WTC11 (cell line): ENCODE data around the gene FAM124B. TPM values are rescaled to one million over a fixed set of nuclear protein-coding genes. Genes with fewer than 3 reads are reported as not detected.
"Not testable (repeated sequence)": the region's sequence is repeated elsewhere in the genome, so short reads cannot be mapped to it uniquely, and the experiment has no call there.

Experiments
- ATAC-seq: fragments of 200-7000 bp; cut with Tn5 transposase; 2 replicates; pipeline ENCODE4 v1.10.0; 2021; ENCODE audit warnings: mild to moderate bottlenecking, moderate library complexity
- CTCF ChIA-PET: fragments of 300-600 bp; sonication (Branson Sonifier 250); formaldehyde crosslinking; loops from one replicate; lab custom pipeline; 2021; ENCODE audit warnings: antibody characterized with exemption; lab: Charles Lee
- POLR2A ChIA-PET: fragments of 350-600 bp; sonication (Branson Sonifier 250); formaldehyde crosslinking; loops from one replicate; lab custom pipeline; 2021; ENCODE audit warnings: antibody characterized with exemption; lab: Charles Lee
- DNase-seq: peaks from one replicate; pipeline ENCODE4 v3.0.0; 2021; ENCODE audit warnings: low spot score
- H3K27ac Mint-ChIP-seq: 2 replicates; pipeline ENCODE4 v1.8.0; 2021; ENCODE audit warnings: mixed read lengths
- H3K27me3 Mint-ChIP-seq: 2 replicates; pipeline ENCODE4 v1.8.0; 2021; ENCODE audit warnings: low read depth, mild to moderate bottlenecking, moderate library complexity, mixed read lengths
- H3K36me3 Mint-ChIP-seq: 2 replicates; pipeline ENCODE4 v1.8.0; 2021; ENCODE audit warnings: mixed read lengths
- H3K4me1 Mint-ChIP-seq: 2 replicates; pipeline ENCODE4 v1.8.0; 2022; ENCODE audit warnings: mixed read lengths
- H3K4me3 Mint-ChIP-seq: 2 replicates; pipeline ENCODE4 v1.8.0; 2021; ENCODE audit warnings: mild to moderate bottlenecking, moderate library complexity, mixed read lengths
- H3K9me3 Mint-ChIP-seq: 2 replicates; pipeline ENCODE4 v1.8.0; 2021; ENCODE audit warnings: mixed read lengths
- NFYB ChIP-seq: sonication (generic); formaldehyde crosslinking; conservative IDR thresholded peaks from 2 replicates; pipeline ENCODE4 v1.8.0; 2022; ENCODE audit warnings: low read depth, missing genetic modification reagents
- SOX15 ChIP-seq: fragments of 250-450 bp; sonication (Bioruptor Pico); IDR thresholded peaks from 2 replicates; pipeline ENCODE4 v1.9.0; 2021; ENCODE audit warnings: mild to moderate bottlenecking
- ZNF121 ChIP-seq: sonication (generic); formaldehyde crosslinking; IDR thresholded peaks from 2 replicates; pipeline ENCODE4 v1.8.0; 2023; ENCODE audit warnings: missing genetic modification reagents
- ZNF263 ChIP-seq: sonication (generic); formaldehyde crosslinking; IDR thresholded peaks from 2 replicates; pipeline ENCODE4 v1.8.1; 2022; ENCODE audit warnings: low read depth, mild to moderate bottlenecking, moderate library complexity, missing genetic modification reagents
- ZNF416 ChIP-seq: fragments of 250-450 bp; sonication (Bioruptor Pico); IDR thresholded peaks from 2 replicates; pipeline ENCODE4 v1.9.0; 2021; ENCODE audit warnings: mild to moderate bottlenecking, inconsistent platforms
- total RNA-seq: library from RNA; stranded (reverse); gene quantifications from 3 replicates; pipeline ENCODE4 v1.2.3, GENCODE V29; 2021
- TF ChIP-seq, protein P1 (sequence below): fragments of 250-450 bp; sonication (Bioruptor Pico); IDR thresholded peaks from 2 replicates; pipeline ENCODE4 v1.9.0; 2021; ENCODE audit warnings: mild to moderate bottlenecking
- TF ChIP-seq, protein P2 (sequence below): sonication (generic); formaldehyde crosslinking; conservative IDR thresholded peaks from 2 replicates; pipeline ENCODE4 v1.8.1; 2023; ENCODE audit warnings: mild to moderate bottlenecking, low read depth, missing genetic modification reagents, moderate library complexity
- TF ChIP-seq, protein P3 (sequence below): fragments of 250-450 bp; sonication (Bioruptor Pico); IDR thresholded peaks from 2 replicates; pipeline ENCODE4 v2.1.2; 2022; ENCODE audit warnings: mild to moderate bottlenecking, moderate library complexity
- TF ChIP-seq, protein P4 (sequence below): sonication (generic); formaldehyde crosslinking; IDR thresholded peaks from 2 replicates; pipeline ENCODE4 v1.8.1; 2023; ENCODE audit warnings: mild to moderate bottlenecking, missing genetic modification reagents, borderline replicate concordance
- TF ChIP-seq, protein P5 (sequence below): fragments of 250-450 bp; sonication (Bioruptor Pico); IDR thresholded peaks from 2 replicates; pipeline ENCODE4 v1.9.0; 2021; ENCODE audit warnings: mild to moderate bottlenecking

The FAM124B gene
- total RNA-seq, 1 experiment from 2014 or later, result 3.7 TPM

DNA sequence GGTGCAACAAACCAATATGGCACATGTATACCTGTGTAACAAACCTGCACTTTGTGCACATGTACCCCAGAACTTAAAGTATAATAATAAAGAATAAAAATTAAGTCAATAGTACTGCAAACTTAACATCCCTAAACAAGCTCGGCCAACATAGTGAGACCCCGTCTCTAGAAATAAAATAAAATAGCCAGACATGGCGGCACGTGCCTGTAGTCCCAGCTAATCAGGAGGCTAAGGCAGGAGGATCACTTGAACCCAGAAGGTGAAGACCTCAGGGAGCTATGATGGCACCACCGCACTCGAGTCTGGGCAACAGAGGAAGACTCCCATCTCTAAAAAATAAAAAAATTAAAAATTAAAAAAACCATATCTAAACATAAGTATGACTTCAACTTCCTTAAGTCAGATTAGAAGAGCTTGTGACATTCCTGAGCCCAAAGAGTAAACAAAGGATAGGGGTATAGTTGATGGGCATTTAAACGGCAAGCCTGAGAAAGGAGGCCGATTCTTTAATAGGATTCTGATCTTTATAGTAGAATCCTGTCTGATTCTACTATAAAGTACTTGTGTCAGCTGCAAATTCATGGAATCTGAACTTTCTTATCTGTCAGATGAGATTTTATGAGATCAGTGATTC is 1.6 kb downstream of the FAM124B start (continued):
- TF ChIP-seq, protein P1, sequence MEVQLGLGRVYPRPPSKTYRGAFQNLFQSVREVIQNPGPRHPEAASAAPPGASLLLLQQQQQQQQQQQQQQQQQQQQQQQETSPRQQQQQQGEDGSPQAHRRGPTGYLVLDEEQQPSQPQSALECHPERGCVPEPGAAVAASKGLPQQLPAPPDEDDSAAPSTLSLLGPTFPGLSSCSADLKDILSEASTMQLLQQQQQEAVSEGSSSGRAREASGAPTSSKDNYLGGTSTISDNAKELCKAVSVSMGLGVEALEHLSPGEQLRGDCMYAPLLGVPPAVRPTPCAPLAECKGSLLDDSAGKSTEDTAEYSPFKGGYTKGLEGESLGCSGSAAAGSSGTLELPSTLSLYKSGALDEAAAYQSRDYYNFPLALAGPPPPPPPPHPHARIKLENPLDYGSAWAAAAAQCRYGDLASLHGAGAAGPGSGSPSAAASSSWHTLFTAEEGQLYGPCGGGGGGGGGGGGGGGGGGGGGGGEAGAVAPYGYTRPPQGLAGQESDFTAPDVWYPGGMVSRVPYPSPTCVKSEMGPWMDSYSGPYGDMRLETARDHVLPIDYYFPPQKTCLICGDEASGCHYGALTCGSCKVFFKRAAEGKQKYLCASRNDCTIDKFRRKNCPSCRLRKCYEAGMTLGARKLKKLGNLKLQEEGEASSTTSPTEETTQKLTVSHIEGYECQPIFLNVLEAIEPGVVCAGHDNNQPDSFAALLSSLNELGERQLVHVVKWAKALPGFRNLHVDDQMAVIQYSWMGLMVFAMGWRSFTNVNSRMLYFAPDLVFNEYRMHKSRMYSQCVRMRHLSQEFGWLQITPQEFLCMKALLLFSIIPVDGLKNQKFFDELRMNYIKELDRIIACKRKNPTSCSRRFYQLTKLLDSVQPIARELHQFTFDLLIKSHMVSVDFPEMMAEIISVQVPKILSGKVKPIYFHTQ (CRISPR knock-in tag), result no peak
- no peak for TF ChIP-seq ZNF416 (CRISPR knock-in tag)

DNA sequence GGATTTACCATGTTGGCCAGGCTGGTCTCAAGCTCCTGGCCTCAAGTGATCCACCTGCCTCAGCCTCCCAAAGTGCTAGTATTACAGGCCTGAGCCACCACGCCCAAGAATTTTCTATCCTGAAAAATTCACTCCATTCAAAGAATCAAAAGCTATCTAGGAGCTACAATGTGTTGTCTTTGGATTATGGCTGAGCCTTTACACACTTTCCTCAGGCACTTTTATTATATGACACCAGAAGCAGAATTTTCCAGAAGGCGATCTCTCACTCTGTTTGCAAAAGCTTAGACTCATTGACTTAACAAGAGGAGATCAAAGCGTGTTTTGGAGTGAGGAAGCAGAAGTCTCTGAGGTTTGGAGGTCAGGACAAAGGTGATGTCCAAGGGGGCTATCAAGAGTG is 3.6 kb downstream of the FAM124B start:
- H3K4me3 Mint-ChIP-seq, result no peak overlapping the region
- no peak for DNase-seq
- no peak for ATAC-seq
- H3K9me3 Mint-ChIP-seq, result peaks cover 32% of the 10 kb centered on the region
- TF ChIP-seq ZNF121 (CRISPR knock-in tag) (no peak), ZNF263 (CRISPR knock-in tag) (no peak), SOX15 (no peak), NFYB (CRISPR knock-in tag) (no peak)
- TF ChIP-seq, protein P2, sequence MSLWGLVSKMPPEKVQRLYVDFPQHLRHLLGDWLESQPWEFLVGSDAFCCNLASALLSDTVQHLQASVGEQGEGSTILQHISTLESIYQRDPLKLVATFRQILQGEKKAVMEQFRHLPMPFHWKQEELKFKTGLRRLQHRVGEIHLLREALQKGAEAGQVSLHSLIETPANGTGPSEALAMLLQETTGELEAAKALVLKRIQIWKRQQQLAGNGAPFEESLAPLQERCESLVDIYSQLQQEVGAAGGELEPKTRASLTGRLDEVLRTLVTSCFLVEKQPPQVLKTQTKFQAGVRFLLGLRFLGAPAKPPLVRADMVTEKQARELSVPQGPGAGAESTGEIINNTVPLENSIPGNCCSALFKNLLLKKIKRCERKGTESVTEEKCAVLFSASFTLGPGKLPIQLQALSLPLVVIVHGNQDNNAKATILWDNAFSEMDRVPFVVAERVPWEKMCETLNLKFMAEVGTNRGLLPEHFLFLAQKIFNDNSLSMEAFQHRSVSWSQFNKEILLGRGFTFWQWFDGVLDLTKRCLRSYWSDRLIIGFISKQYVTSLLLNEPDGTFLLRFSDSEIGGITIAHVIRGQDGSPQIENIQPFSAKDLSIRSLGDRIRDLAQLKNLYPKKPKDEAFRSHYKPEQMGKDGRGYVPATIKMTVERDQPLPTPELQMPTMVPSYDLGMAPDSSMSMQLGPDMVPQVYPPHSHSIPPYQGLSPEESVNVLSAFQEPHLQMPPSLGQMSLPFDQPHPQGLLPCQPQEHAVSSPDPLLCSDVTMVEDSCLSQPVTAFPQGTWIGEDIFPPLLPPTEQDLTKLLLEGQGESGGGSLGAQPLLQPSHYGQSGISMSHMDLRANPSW, result no peak
- TF ChIP-seq, protein P3, sequence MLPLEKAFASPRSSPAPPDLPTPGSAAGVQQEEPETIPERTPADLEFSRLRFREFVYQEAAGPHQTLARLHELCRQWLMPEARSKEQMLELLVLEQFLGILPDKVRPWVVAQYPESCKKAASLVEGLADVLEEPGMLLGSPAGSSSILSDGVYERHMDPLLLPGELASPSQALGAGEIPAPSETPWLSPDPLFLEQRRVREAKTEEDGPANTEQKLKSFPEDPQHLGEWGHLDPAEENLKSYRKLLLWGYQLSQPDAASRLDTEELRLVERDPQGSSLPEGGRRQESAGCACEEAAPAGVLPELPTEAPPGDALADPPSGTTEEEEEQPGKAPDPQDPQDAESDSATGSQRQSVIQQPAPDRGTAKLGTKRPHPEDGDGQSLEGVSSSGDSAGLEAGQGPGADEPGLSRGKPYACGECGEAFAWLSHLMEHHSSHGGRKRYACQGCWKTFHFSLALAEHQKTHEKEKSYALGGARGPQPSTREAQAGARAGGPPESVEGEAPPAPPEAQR (CRISPR knock-in tag), result no peak
- TF ChIP-seq, protein P4, sequence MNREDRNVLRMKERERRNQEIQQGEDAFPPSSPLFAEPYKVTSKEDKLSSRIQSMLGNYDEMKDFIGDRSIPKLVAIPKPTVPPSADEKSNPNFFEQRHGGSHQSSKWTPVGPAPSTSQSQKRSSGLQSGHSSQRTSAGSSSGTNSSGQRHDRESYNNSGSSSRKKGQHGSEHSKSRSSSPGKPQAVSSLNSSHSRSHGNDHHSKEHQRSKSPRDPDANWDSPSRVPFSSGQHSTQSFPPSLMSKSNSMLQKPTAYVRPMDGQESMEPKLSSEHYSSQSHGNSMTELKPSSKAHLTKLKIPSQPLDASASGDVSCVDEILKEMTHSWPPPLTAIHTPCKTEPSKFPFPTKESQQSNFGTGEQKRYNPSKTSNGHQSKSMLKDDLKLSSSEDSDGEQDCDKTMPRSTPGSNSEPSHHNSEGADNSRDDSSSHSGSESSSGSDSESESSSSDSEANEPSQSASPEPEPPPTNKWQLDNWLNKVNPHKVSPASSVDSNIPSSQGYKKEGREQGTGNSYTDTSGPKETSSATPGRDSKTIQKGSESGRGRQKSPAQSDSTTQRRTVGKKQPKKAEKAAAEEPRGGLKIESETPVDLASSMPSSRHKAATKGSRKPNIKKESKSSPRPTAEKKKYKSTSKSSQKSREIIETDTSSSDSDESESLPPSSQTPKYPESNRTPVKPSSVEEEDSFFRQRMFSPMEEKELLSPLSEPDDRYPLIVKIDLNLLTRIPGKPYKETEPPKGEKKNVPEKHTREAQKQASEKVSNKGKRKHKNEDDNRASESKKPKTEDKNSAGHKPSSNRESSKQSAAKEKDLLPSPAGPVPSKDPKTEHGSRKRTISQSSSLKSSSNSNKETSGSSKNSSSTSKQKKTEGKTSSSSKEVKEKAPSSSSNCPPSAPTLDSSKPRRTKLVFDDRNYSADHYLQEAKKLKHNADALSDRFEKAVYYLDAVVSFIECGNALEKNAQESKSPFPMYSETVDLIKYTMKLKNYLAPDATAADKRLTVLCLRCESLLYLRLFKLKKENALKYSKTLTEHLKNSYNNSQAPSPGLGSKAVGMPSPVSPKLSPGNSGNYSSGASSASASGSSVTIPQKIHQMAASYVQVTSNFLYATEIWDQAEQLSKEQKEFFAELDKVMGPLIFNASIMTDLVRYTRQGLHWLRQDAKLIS (CRISPR knock-in tag), result no peak
- TF ChIP-seq, protein P5, sequence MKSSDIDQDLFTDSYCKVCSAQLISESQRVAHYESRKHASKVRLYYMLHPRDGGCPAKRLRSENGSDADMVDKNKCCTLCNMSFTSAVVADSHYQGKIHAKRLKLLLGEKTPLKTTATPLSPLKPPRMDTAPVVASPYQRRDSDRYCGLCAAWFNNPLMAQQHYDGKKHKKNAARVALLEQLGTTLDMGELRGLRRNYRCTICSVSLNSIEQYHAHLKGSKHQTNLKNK (CRISPR knock-in tag), result no peak
- CTCF ChIA-PET, result interaction anchor here (0.6 kb wide), 1 partner anchor 65 kb away, joined by 3 read pairs; no protein-coding TSS in a partner anchor
- H3K27ac Mint-ChIP-seq, result no peak overlapping the region
- no peaks in the 10 kb centered on the region for H3K27me3 Mint-ChIP-seq
- H3K4me1 Mint-ChIP-seq, result peaks cover 19% of the 10 kb centered on the region
- peaks cover 23% of the 10 kb centered on the region for H3K36me3 Mint-ChIP-seq
- POLR2A ChIA-PET, result no interaction called here

DNA sequence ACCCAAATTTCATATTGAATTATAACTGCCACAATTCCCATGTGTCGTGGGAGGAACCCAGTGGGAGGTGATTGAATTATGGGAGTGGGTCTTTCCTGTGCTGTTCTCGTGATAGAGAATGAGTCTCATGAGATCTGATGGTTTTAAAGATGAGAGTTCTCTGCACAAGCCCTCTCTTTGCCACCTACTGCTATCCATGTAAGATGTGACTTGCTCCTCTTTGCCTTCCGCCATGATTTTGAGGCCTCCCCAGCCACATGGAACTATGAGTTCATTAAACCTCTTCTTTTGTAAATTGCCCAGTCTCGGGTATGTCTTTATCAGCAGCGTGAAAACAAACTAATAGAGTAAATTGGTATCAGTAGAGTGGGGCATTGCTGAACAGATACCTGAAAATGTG is 4.8 kb downstream of the FAM124B start:
- CTCF ChIA-PET, H3K27me3 Mint-ChIP-seq, DNase-seq, H3K27ac Mint-ChIP-seq, H3K4me3 Mint-ChIP-seq, ATAC-seq, POLR2A ChIA-PET: not testable (repeated sequence)
- Mint-ChIP-seq H3K9me3 (peaks cover 33% of the 10 kb centered on the region), H3K36me3 (peaks cover 23% of the 10 kb centered on the region), H3K4me1 (peaks cover 19% of the 10 kb centered on the region)
